ENCODE measurements around the gene CDC6.

GRCh38 chr17:40279402-40279801 lies 8.3 kb upstream of the CDC6 start:
- TF ChIP-seq CTCF (IDR thresholded peaks at IDR 0.05) (no peak), POLR2A (IDR thresholded peaks at IDR 0.05) (no peak)
